HG03571 (cell line): Measurements from ENCODE around the gene NDUFA1.
"Not testable (repeated sequence)": the region's sequence is repeated elsewhere in the genome, so short reads cannot be mapped to it uniquely, and the experiment has no call there.

Experiments used
- ATAC-seq: cut with Tn5 transposase; IDR thresholded peaks from one replicate; pipeline ENCODE4 v1.9.1; 2021; ENCODE audit not compliant: unreplicated experiment

NDUFA1 gene

GRCh38 chrX:119871599-119872395 is at the start of gene NDUFA1, which contains the start of gene RNF113A:
NDUFA1 (plus strand) TSS chrX:119871832; CDS start chrX:119871912, 80 bp downstream.
RNF113A (minus strand) TSS chrX:119871733; CDS start chrX:119871613, 120 bp downstream.
- ATAC-seq: peak; percentile 95

DNA sequence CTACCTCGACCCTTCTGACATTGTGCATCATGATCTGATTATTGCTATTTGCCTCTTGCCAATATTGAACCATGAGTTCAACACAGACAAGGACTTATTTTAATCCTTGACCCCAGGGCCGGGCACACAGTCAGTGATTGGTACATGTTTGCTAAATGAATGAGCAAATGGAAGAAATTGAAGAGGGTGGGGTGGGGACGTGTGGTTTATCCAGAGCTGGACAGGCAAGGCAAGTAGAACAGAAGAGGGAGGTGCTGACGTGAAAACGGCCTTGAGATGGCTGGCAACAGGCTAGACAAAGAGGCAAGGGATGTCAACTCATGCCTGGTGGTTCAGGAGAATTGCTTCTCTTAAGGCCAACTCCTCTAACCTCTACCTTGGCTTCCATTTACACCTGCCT is 47.4 kb upstream of the NDUFA1 start:
- not testable (repeated sequence) for ATAC-seq

- ATAC-seq: no peak
Measured at GRCh38 chrX:119826399-119826959, 45.2 kb upstream of the NDUFA1 start.

DNA sequence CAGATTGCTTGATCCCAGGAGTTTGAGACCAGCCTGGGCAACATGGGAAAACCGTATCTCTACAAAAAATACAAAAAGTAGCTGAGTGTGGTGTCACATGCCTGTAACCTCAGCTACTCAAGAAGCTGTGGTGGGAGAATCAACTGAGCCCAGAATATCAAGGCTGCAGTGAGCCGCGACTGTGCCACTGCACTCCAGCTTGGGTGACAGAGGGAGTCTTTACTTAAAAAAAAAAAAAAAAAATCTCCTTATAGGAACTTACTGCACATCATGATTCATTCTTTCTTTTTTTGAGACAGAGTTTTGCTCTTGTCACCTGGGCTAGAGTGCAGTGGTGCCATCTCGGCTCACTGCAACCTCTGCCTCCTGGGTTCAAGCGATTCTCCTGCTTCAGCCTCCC is 43.2 kb upstream of the NDUFA1 start:
- ATAC-seq: no peak

- ATAC-seq: no peak
Measured at GRCh38 chrX:119833905-119834304, 37.7 kb upstream of the NDUFA1 start.

- peak; percentile 98 for ATAC-seq
Measured at GRCh38 chrX:119852382-119853353, 19.0 kb upstream of the NDUFA1 start, which contains the start of gene UPF3B. UPF3B (minus strand) TSS chrX:119852963; CDS start chrX:119852928, 35 bp downstream.

DNA sequence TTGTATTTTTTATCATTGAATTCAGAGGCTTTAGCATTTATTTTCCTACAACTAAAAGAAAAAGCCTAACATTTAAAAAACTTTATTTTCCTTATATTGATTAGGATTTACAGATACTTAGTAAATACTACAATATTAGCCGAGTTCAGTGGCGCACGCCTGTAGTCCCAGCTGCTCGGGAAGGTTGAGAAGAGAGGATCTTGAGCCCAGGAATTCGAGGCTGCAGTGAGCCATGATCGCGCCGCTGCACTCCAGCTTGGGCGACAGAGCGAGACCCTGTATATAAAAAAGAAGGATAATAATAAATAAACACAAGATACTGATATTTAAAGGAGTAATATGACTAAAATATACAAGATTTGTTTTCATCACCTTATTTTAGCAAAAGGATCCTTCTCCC is 18.2 kb upstream of the NDUFA1 start:
- ATAC-seq: no peak

- peak; percentile 1 for ATAC-seq
Measured at GRCh38 chrX:119870626-119871131, 953 bp upstream of the NDUFA1 start.

GRCh38 chrX:119871245-119871598 is 410 bp upstream of the NDUFA1 start:
- peak; percentile 29 for ATAC-seq

DNA sequence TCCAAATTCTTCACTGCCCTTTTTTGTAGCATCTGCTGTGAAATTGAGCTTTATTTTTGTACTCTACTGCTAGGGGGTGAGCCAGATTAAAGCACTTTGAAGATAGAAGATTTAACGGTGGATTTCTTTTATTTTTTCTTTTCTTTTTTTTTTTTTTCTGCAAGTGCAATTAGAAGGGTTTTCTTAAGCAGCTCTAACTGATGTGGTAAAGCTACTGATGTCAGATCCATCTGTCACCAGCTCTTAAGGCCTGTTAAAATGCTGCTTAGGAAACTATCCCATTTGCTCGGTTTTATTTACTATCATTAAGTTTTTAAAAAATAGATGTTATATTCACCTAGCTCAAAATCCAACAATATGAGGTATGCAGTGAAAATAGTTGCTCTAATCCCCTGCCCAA is 7.1 kb downstream of the NDUFA1 start:
- ATAC-seq: no peak

DNA sequence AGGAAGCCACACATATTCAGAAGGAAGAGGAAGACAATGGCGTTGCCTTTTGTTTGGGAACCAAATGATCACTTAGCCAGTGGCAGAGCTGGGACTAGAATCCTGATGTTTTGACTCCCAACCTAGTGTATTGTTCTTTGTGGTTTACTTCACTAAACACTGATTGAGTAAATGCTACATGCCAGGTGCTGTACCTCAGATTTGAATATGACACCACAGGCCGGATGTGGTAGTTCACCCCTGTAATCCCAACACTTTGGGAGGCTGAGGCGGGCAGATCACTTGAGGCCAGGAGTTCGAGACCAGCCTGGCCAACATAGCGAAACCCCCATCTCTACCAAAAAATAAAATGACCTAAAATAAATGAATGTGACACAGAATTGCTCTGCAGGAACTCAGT is 8.4 kb downstream of the NDUFA1 start:
- no peak for ATAC-seq

- peak; percentile 74 for ATAC-seq
Measured at GRCh38 chrX:119880552-119881437, 9.2 kb downstream of the NDUFA1 start.

DNA sequence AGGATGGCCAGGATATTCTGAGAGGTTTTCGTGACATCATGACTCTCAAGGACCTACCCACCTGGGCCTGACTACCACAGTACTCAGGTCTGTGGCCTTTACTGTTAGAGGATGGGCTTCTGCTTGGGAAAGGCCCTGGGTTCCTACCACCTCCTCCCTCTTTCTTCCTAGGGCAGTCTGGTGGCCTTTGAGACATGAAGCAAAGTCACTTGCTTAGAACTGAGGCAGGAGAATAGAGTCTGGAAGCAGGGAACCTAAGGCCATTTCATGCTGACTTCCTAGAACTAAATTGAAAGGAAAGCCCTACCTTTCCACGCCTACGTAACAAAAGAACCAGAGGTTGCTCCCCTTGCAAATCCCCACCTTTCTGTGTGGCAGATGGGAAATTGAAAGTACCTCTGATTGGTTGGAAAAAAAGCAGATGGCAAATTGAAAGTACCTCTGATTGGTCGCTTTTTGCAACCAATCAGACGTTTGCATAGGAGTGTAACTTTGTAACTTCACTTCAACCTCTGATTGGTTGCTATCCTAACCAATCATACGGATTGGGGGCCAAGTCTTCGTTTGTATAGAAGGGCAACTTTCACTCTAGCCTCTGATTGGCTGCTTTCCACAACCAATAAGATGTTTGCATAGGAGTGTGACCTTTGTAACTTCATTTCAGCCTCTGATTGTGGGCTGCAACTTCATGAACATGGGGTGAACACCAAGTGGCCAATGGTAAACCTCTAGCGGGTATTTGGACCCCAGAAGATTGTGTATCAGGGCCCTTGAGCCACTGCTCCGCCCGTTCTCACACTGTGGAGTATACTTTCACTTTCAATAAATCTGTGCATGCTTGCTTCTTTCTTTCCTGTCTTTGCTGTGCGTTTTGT is 14.2 kb downstream of the NDUFA1 start:
- ATAC-seq: no peak

- peak; percentile 78 for ATAC-seq
Measured at GRCh38 chrX:119887721-119888425, 16.2 kb downstream of the NDUFA1 start.

- not testable (repeated sequence) for ATAC-seq
Measured at GRCh38 chrX:119890626-119891025, 19.0 kb downstream of the NDUFA1 start.

- ATAC-seq: not testable (repeated sequence)
Measured at GRCh38 chrX:119891961-119892692, 20.5 kb downstream of the NDUFA1 start.

GRCh38 chrX:119895843-119896326 is 24.3 kb downstream of the NDUFA1 start, which contains the start of gene AKAP14:
AKAP14 (plus strand) TSS chrX:119895893; CDS start chrX:119903224, 7,331 bp downstream.
- ATAC-seq: no peak
